CD4-positive, alpha-beta T cell (primary cell): ENCODE measurements around the gene ACAD10. TPM values are rescaled to one million over a fixed set of nuclear protein-coding genes. Genes with fewer than 3 reads are reported as not detected.

Source experiments
- ATAC-seq: fragments of 200-7000 bp; cut with Tn5 transposase; one replicate; pipeline ENCODE4 v1.10.0; 2022; ENCODE audit warnings: mild to moderate bottlenecking; ENCODE audit not compliant: poor library complexity
- CTCF ChIA-PET: fragments of 350-600 bp; sonication (Branson Sonifier 250); formaldehyde crosslinking; loops from one replicate; lab custom pipeline; 2021; ENCODE audit warnings: antibody characterized with exemption, inconsistent platforms; lab: Charles Lee
- POLR2A ChIA-PET: fragments of 350-600 bp; sonication (Branson Sonifier 250); formaldehyde crosslinking; loops from one replicate; lab custom pipeline; 2021; ENCODE audit warnings: antibody characterized with exemption, inconsistent platforms; lab: Charles Lee
- DNase-seq, 14 experiments: peaks; one replicate each; pipeline ENCODE4 v3.0.0-alpha.2; 2013 to 2020; ENCODE audit warnings: mixed read lengths in 2 of 14
- H3K27ac ChIP-seq, 2 donors: one replicate each; pipeline versions ENCODE4 v1.5.1 to v1.7.0; 2013; ENCODE audit warnings: low read length in 2 of 2, low read depth in 1 of 2, mild to moderate bottlenecking in 1 of 2
- H3K27me3 ChIP-seq, 2 experiments: 1 replicate in 1 of 2; 2 replicates in 1 of 2; pipeline versions ENCODE4 v1.6.1 to v1.7.0; 2013; ENCODE audit warnings: low read length in 2 of 2, control low read depth in 1 of 2, mild to moderate bottlenecking in 1 of 2, moderate library complexity in 1 of 2; ENCODE audit not compliant: insufficient read depth in 2 of 2, control insufficient read depth in 1 of 2
- H3K36me3 ChIP-seq: one replicate; pipeline ENCODE4 v1.6.1; 2013; ENCODE audit warnings: low read length, control low read depth; ENCODE audit not compliant: insufficient read depth
- H3K4me1 ChIP-seq: one replicate; pipeline ENCODE4 v1.6.1; 2013; ENCODE audit warnings: low read length, control low read depth; ENCODE audit not compliant: insufficient read depth
- H3K4me3 ChIP-seq: one replicate; pipeline ENCODE4 v1.5.1; 2013; ENCODE audit warnings: mild to moderate bottlenecking, low read length, moderate library complexity
- H3K9me3 ChIP-seq, 2 experiments: 1 replicate in 1 of 2; 2 replicates in 1 of 2; pipeline versions ENCODE4 v1.6.1 to v1.7.0; 2013; ENCODE audit warnings: low read length in 2 of 2, mild to moderate bottlenecking in 2 of 2, control low read depth in 1 of 2, moderate library complexity in 1 of 2; ENCODE audit not compliant: control insufficient read depth in 1 of 2, insufficient read depth in 1 of 2
- H3K27ac Mint-ChIP-seq: one replicate; pipeline ENCODE4 v1.8.0; 2020; ENCODE audit warnings: mixed read lengths
- H3K27me3 Mint-ChIP-seq: one replicate; pipeline ENCODE4 v1.8.0; 2021; ENCODE audit warnings: mixed read lengths
- H3K36me3 Mint-ChIP-seq: one replicate; pipeline ENCODE4 v1.8.0; 2021; ENCODE audit warnings: low read depth, mixed read lengths
- H3K4me1 Mint-ChIP-seq: one replicate; pipeline ENCODE4 v1.8.0; 2021; ENCODE audit warnings: low read depth, mixed read lengths
- H3K4me3 Mint-ChIP-seq: one replicate; pipeline ENCODE4 v1.8.0; 2020; ENCODE audit warnings: mild to moderate bottlenecking, mixed read lengths
- H3K9me3 Mint-ChIP-seq: one replicate; pipeline ENCODE4 v1.8.0; 2020; ENCODE audit warnings: mixed read lengths
- intact Hi-C, 2 experiments: fragments of 100-400 bp; cut with DNase I in 1 of 2; cut with micrococcal nuclease in 1 of 2; formaldehyde crosslinking; loops; one replicate each; pipeline versions ENCODE4 v1.15.1 to v1.9.0; 2023 to 2025; cut with DNase I, micrococcal nuclease
- total RNA-seq, 174 experiments: library from RNA in 2 of 174; stranded (reverse) in 2 of 174; gene quantifications; one replicate each; pipeline ENCODE4 v1.2.3 and lab custom pipeline; 2021 to 2026
- TF ChIP-seq, protein P1 (sequence below): fragments of 200-600 bp; IDR thresholded peaks from one replicate; pipeline ENCODE4 v1.8.0; 2022; ENCODE audit warnings: antibody characterized with exemption, mild to moderate bottlenecking

The ACAD10 gene
- total RNA-seq, 2 experiments from 2014 or later, result 15.8 to 17.4 TPM

DNA sequence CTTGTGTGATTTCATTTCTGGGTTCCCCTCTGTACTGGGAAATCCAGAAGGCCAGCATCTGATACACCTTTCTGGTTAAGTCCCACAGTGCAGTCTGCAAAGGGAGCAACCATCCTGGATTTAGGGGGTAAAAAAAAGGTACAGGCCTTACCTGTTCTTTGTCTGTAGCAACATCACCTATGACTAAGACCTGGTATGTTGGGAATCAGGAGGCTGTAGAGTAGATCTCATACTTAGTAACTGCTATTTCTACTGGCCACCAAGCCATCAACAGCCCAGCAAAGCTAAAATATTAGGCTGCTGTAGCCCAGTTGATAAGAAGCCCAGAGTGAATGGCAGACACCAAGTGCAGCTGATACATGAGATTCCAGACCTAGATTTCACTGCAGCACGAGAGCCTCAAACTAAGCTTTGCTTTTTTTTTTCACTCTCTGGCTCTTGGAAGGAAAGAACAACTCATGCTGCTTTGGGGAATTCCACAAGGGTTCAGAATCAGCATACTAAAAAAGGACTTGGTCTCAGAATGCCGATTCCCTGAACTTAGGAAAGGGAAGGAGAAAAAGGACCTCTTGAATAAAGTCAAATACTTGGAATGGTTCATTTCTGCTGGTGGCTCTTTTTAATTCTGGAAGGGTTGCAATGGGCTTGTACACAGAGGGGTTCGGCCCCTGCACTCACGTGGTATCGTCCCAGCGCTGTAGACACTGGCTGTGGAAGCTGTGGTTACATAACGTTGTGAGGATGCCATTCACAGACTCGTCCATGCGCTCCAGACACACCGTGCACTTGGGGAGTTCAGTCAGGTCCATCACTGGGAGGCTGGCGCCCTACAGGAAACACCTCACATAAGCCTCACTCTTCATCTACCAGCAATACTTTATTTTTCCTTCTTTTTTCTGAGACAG lies 20.6 kb upstream of the ACAD10 start:
- Histone ChIP-seq H3K27me3 (no peaks in the 10 kb centered on the region), H3K36me3 (peaks cover 69% of the 10 kb centered on the region), H3K4me1 (no peaks in the 10 kb centered on the region), H3K27ac (no peak overlapping the region), H3K9me3 (no peaks in the 10 kb centered on the region), H3K4me3 (no peak overlapping the region)
- no peak for DNase-seq
- intact Hi-C loops, result no loop called here
- Mint-ChIP-seq H3K36me3 (peaks cover 88% of the 10 kb centered on the region), H3K4me1 (no peaks in the 10 kb centered on the region), H3K9me3 (no peaks in the 10 kb centered on the region), H3K4me3 (no peak overlapping the region), H3K27me3 (no peaks in the 10 kb centered on the region), H3K27ac (no peak overlapping the region)
- POLR2A ChIA-PET, result no interaction called here
- CTCF ChIA-PET, result no interaction called here
- no peak for ATAC-seq
- TF ChIP-seq, protein P1, sequence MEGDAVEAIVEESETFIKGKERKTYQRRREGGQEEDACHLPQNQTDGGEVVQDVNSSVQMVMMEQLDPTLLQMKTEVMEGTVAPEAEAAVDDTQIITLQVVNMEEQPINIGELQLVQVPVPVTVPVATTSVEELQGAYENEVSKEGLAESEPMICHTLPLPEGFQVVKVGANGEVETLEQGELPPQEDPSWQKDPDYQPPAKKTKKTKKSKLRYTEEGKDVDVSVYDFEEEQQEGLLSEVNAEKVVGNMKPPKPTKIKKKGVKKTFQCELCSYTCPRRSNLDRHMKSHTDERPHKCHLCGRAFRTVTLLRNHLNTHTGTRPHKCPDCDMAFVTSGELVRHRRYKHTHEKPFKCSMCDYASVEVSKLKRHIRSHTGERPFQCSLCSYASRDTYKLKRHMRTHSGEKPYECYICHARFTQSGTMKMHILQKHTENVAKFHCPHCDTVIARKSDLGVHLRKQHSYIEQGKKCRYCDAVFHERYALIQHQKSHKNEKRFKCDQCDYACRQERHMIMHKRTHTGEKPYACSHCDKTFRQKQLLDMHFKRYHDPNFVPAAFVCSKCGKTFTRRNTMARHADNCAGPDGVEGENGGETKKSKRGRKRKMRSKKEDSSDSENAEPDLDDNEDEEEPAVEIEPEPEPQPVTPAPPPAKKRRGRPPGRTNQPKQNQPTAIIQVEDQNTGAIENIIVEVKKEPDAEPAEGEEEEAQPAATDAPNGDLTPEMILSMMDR, result no peak

DNA sequence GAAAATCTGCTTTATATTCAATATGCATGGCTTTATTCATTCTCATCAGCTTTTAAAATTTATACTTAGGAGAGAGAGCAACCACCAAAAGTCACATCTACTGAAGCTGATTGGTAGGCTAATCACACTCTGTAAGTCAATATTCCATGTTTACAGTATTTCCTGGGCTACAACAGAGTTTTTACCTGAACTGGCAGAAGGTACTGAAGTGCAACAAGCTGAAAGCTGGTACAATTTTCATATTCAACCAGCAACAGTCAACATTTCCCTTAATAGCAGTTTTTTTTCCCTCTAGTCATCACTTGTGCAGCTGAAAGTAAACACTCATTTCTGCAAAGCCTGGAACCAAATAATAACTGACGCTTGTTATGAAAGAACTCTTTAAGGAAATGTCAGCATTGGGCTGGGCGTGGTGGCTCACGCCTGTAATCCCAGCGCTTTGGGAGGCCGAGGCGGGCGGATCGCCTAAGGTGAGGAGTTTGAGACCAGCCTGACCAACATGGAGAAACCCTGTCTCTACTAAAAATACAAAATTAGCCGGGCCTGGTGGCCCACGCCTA lies 13.0 kb upstream of the ACAD10 start:
- TF ChIP-seq, protein P1, result no peak
- Mint-ChIP-seq H3K27ac (no peak overlapping the region), H3K9me3 (no peaks in the 10 kb centered on the region), H3K4me1 (no peaks in the 10 kb centered on the region), H3K27me3 (no peaks in the 10 kb centered on the region), H3K4me3 (no peak overlapping the region), H3K36me3 (peaks cover 68% of the 10 kb centered on the region)
- ATAC-seq (no peak), DNase-seq (no peak)
- H3K4me3 ChIP-seq, result no peak overlapping the region
- peaks cover 70% of the 10 kb centered on the region for H3K36me3 ChIP-seq
- no peaks in the 10 kb centered on the region for H3K4me1 ChIP-seq
- H3K9me3 ChIP-seq, result no peaks in the 10 kb centered on the region
- ChIA-PET POLR2A (interaction anchor here (2.2 kb wide), 1 partner anchor 12 kb away, joined by 7 read pairs; the partner anchor contains the start of genes ACAD10 and BRAP), CTCF (interaction anchor here (0.6 kb wide), 2 partner anchors 114 to 1755 kb away, joined by 3 read pairs; no protein-coding TSS in a partner anchor)
- H3K27me3 ChIP-seq, result no peaks in the 10 kb centered on the region
- no peak overlapping the region for H3K27ac ChIP-seq
- intact Hi-C loops, result loop anchor here in 1 of 2 experiments (5.0 kb wide), 1 partner anchor 276 kb away; no protein-coding TSS in a partner anchor

DNA sequence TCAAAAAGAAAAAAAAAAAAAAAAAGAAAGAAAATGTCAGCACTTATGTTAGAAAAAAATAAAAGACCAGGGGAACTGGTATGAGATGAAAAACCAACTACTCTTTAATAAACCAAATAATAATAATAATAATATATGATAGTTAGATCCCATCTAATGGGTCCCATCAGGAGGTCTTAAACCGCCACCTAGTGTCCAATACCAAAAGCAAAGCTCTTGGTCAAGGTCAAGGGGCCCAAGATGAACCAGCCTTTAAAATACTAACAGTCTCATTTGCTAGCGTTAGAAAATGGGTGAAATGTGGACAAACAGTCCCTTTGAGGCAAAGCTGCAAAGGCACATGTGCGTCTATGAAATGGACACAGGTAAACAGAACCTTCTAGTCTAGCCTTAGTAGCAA lies 12.3 kb upstream of the ACAD10 start:
- TF ChIP-seq, protein P1, result no peak
- no peaks in the 10 kb centered on the region for H3K9me3 ChIP-seq
- H3K36me3 ChIP-seq, result peaks cover 72% of the 10 kb centered on the region
- ChIA-PET POLR2A (interaction anchor here (2.2 kb wide), 1 partner anchor 12 kb away, joined by 7 read pairs; the partner anchor contains the start of genes ACAD10 and BRAP), CTCF (interaction anchor here (0.6 kb wide), 1 partner anchor 115 kb away, joined by 3 read pairs; no protein-coding TSS in a partner anchor)
- Mint-ChIP-seq H3K4me1 (no peaks in the 10 kb centered on the region), H3K4me3 (no peak overlapping the region), H3K9me3 (no peaks in the 10 kb centered on the region), H3K27me3 (no peaks in the 10 kb centered on the region), H3K27ac (no peak overlapping the region), H3K36me3 (peaks cover 68% of the 10 kb centered on the region)
- no peaks in the 10 kb centered on the region for H3K4me1 ChIP-seq
- ATAC-seq, result no peak
- no peak for DNase-seq
- no peak overlapping the region for H3K27ac ChIP-seq
- intact Hi-C loops, result loop anchor here in 1 of 2 experiments (5.0 kb wide), 1 partner anchor 276 kb away; no protein-coding TSS in a partner anchor
- H3K27me3 ChIP-seq, result no peaks in the 10 kb centered on the region
- H3K4me3 ChIP-seq, result no peak overlapping the region
